ENCODE measurements around the gene FIGNL1. TPM values are rescaled to one million over a fixed set of nuclear protein-coding genes. Genes with fewer than 3 reads are reported as not detected.
"Not testable (repeated sequence)": the region's sequence is repeated elsewhere in the genome, so short reads cannot be mapped to it uniquely, and the experiment has no call there.

FIGNL1 gene
- total RNA-seq, 4 donors from 2014 or later = 6.5 to 16.1 (median 7.5) TPM

- TF ChIP-seq CTCF (IDR thresholded peaks at IDR 0.05) = no peak
- ATAC-seq (ENCODE audit: low FRiP score) (no peak), DNase-seq (ENCODE audit: low spot score) (no peak)
These were observed 12.9 kb upstream of the FIGNL1 start for GRCh38 chr7:50463035-50463434.

- no peak for TF ChIP-seq CTCF (IDR thresholded peaks at IDR 0.05)
- ATAC-seq (ENCODE audit: low FRiP score) = no peak
These were observed 12.2 kb upstream of the FIGNL1 start for GRCh38 chr7:50462361-50462760.

GRCh38 chr7:50461695-50462094, 11.5 kb upstream of the FIGNL1 start:
- DNase-seq (ENCODE audit: low spot score) (no peak), ATAC-seq (ENCODE audit: low FRiP score) (no peak)
- no peak for TF ChIP-seq CTCF (IDR thresholded peaks at IDR 0.05)

More at GRCh38 chr7:50462361-50462760, 12.2 kb upstream of the FIGNL1 start:
- no peak for DNase-seq (ENCODE audit: low spot score)

- DNase-seq (ENCODE audit: low spot score); ATAC-seq (ENCODE audit: low FRiP score): not testable (repeated sequence)
These were observed 9.0 kb upstream of the FIGNL1 start for GRCh38 chr7:50459183-50459582.

GRCh38 chr7:50458651-50459050, 8.5 kb upstream of the FIGNL1 start:
- not testable (repeated sequence) for DNase-seq (ENCODE audit: low spot score); ATAC-seq (ENCODE audit: low FRiP score)

- DNase-seq (ENCODE audit: low spot score) (no peak), ATAC-seq (ENCODE audit: low FRiP score) (no peak)
- no peak for TF ChIP-seq CTCF (IDR thresholded peaks at IDR 0.05)
These were observed 6.4 kb upstream of the FIGNL1 start for GRCh38 chr7:50456371-50457123.

- ATAC-seq (ENCODE audit: low FRiP score) (no peak), DNase-seq (ENCODE audit: low spot score) (no peak)
- no peak for TF ChIP-seq CTCF (IDR thresholded peaks at IDR 0.05)
These were observed 5.5 kb upstream of the FIGNL1 start for GRCh38 chr7:50455658-50456057.

GRCh38 chr7:50454968-50455367, 4.8 kb upstream of the FIGNL1 start:
- no peak for DNase-seq (ENCODE audit: low spot score)
- ATAC-seq (ENCODE audit: low FRiP score) = no peak
- TF ChIP-seq CTCF (IDR thresholded peaks at IDR 0.05) = no peak
